ENCODE results near the gene ARNT2. TPM values are rescaled to one million over a fixed set of nuclear protein-coding genes. Genes with fewer than 3 reads are reported as not detected.

Gene ARNT2
- total and polyA plus RNA-seq, 2 donors (not counting 1 experiment from before 2014, with no cell fraction given) = 15.5 to 61.2 TPM

GRCh38 chr15:80449825-80450224 is 45.6 kb downstream of the ARNT2 start:
- no peaks in the 10 kb centered on the region for H3K9me3 ChIP-seq (ENCODE audit: control insufficient read depth, insufficient read depth, low read depth, low read length)
- H3K4me3 ChIP-seq (replicated peaks in 1 of 4; ENCODE audit: control extremely low read depth in 1 of 4, insufficient read depth in 1 of 4, low read depth in 3 of 4, low read length in 4 of 4) = no peak overlapping the region
- H3K4me2 ChIP-seq (ENCODE audit: extremely low read depth, insufficient read depth, low read length) = no peak overlapping the region
- H2AFZ ChIP-seq (ENCODE audit: low read length) = no peak overlapping the region
- H3K4me1 ChIP-seq (ENCODE audit: control insufficient read depth, extremely low read depth, insufficient read depth, low read length) = peaks cover 3% of the 10 kb centered on the region
- no peak overlapping the region for H3K9ac ChIP-seq (ENCODE audit: insufficient read depth, low read length)
- TF ChIP-seq EZH2 (IDR thresholded peaks at IDR 0.05; ENCODE audit: low read length, missing control alignments) (no peak), CTCF (conservative IDR thresholded peaks at IDR 0.05 in 1 of 2, IDR thresholded peaks at IDR 0.05 in 1 of 2; ENCODE audit: low read depth in 1 of 2, low read length in 2 of 2) (no peak)
- H3K36me3 ChIP-seq (ENCODE audit: control insufficient read depth, insufficient read depth, low read length) = no peaks in the 10 kb centered on the region
- DNase-seq (ENCODE audit: low read depth in 2 of 2) = no peak
- H3K79me2 ChIP-seq (ENCODE audit: control insufficient read depth, insufficient read depth, low read length) = no peaks in the 10 kb centered on the region
- H4K20me1 ChIP-seq (ENCODE audit: control insufficient read depth, extremely low read depth, insufficient read depth, low read length) = no peaks in the 10 kb centered on the region
- H3K27ac ChIP-seq (ENCODE audit: insufficient read depth, low read length) = no peak overlapping the region
- H3K27me3 ChIP-seq (ENCODE audit: control insufficient read depth, insufficient read depth, low read length) = no peaks in the 10 kb centered on the region

GRCh38 chr15:80450811-80451321 is 46.7 kb downstream of the ARNT2 start:
- TF ChIP-seq CTCF (conservative IDR thresholded peaks at IDR 0.05 in 1 of 2, IDR thresholded peaks at IDR 0.05 in 1 of 2; ENCODE audit: low read depth in 1 of 2, low read length in 2 of 2) = no peak
- TF ChIP-seq EZH2 (IDR thresholded peaks at IDR 0.05; ENCODE audit: low read length, missing control alignments) = no peak
- DNase-seq (ENCODE audit: low read depth in 2 of 2) = no peak
- no peak overlapping the region for H3K4me3 ChIP-seq (replicated peaks in 1 of 4; ENCODE audit: control extremely low read depth in 1 of 4, insufficient read depth in 1 of 4, low read depth in 3 of 4, low read length in 4 of 4)

GRCh38 chr15:80452166-80452565 is 48.0 kb downstream of the ARNT2 start:
- H3K9ac ChIP-seq (ENCODE audit: insufficient read depth, low read length) = no peak overlapping the region
- no peaks in the 10 kb centered on the region for H3K9me3 ChIP-seq (ENCODE audit: control insufficient read depth, insufficient read depth, low read depth, low read length)
- peaks cover 16% of the 10 kb centered on the region for H3K4me1 ChIP-seq (ENCODE audit: control insufficient read depth, extremely low read depth, insufficient read depth, low read length)

More at GRCh38 chr15:80450811-80451321, 46.7 kb downstream of the ARNT2 start:
- Histone ChIP-seq H2AFZ (ENCODE audit: low read length) (no peak overlapping the region), H3K9ac (ENCODE audit: insufficient read depth, low read length) (no peak overlapping the region), H3K4me1 (ENCODE audit: control insufficient read depth, extremely low read depth, insufficient read depth, low read length) (peaks cover 10% of the 10 kb centered on the region), H3K27me3 (ENCODE audit: control insufficient read depth, insufficient read depth, low read length) (no peaks in the 10 kb centered on the region), H3K4me2 (ENCODE audit: extremely low read depth, insufficient read depth, low read length) (no peak overlapping the region), H3K36me3 (ENCODE audit: control insufficient read depth, insufficient read depth, low read length) (no peaks in the 10 kb centered on the region), H4K20me1 (ENCODE audit: control insufficient read depth, extremely low read depth, insufficient read depth, low read length) (no peaks in the 10 kb centered on the region), H3K9me3 (ENCODE audit: control insufficient read depth, insufficient read depth, low read depth, low read length) (no peaks in the 10 kb centered on the region), H3K79me2 (ENCODE audit: control insufficient read depth, insufficient read depth, low read length) (no peaks in the 10 kb centered on the region), H3K27ac (ENCODE audit: insufficient read depth, low read length) (no peak overlapping the region)

More at GRCh38 chr15:80452166-80452565, 48.0 kb downstream of the ARNT2 start:
- Histone ChIP-seq H4K20me1 (ENCODE audit: control insufficient read depth, extremely low read depth, insufficient read depth, low read length) (no peaks in the 10 kb centered on the region), H3K27ac (ENCODE audit: insufficient read depth, low read length) (no peak overlapping the region), H3K4me3 (replicated peaks in 1 of 4; ENCODE audit: control extremely low read depth in 1 of 4, insufficient read depth in 1 of 4, low read depth in 3 of 4, low read length in 4 of 4) (no peak overlapping the region), H3K79me2 (ENCODE audit: control insufficient read depth, insufficient read depth, low read length) (no peaks in the 10 kb centered on the region), H2AFZ (ENCODE audit: low read length) (no peak overlapping the region), H3K36me3 (ENCODE audit: control insufficient read depth, insufficient read depth, low read length) (no peaks in the 10 kb centered on the region), H3K27me3 (ENCODE audit: control insufficient read depth, insufficient read depth, low read length) (no peaks in the 10 kb centered on the region), H3K4me2 (ENCODE audit: extremely low read depth, insufficient read depth, low read length) (no peak overlapping the region)
- TF ChIP-seq CTCF (conservative IDR thresholded peaks at IDR 0.05 in 1 of 2, IDR thresholded peaks at IDR 0.05 in 1 of 2; ENCODE audit: low read depth in 1 of 2, low read length in 2 of 2) = no peak
- TF ChIP-seq EZH2 (IDR thresholded peaks at IDR 0.05; ENCODE audit: low read length, missing control alignments) = no peak
- DNase-seq (ENCODE audit: low read depth in 2 of 2) = no peak
